HG02571 (cell line): Measurements from ENCODE around the gene PRDM11.

Experiments
- ATAC-seq: cut with Tn5 transposase; IDR thresholded peaks from one replicate; pipeline ENCODE4 v1.9.1; 2021; ENCODE audit warnings: mild to moderate bottlenecking, moderate library complexity; ENCODE audit not compliant: unreplicated experiment

The PRDM11 gene

GRCh38 chr11:45156741-45157140 is 10.3 kb downstream of the PRDM11 start:
- ATAC-seq: no peak

GRCh38 chr11:45157247-45158209 is 11.1 kb downstream of the PRDM11 start:
- no peak for ATAC-seq

- ATAC-seq: no peak
Observed at GRCh38 chr11:45158210-45158731, 11.8 kb downstream of the PRDM11 start.

- ATAC-seq: no peak
Observed at GRCh38 chr11:45158891-45159605, 12.6 kb downstream of the PRDM11 start.

- ATAC-seq: no peak
Observed at GRCh38 chr11:45159781-45160365, 13.4 kb downstream of the PRDM11 start.

- ATAC-seq: no peak
Observed at GRCh38 chr11:45161252-45162063, 15.0 kb downstream of the PRDM11 start.

GRCh38 chr11:45162064-45162375 is 15.6 kb downstream of the PRDM11 start:
- ATAC-seq: no peak

- no peak for ATAC-seq
Observed at GRCh38 chr11:45162916-45163879, 16.8 kb downstream of the PRDM11 start.

GRCh38 chr11:45163956-45164575 is 17.6 kb downstream of the PRDM11 start:
- no peak for ATAC-seq

- no peak for ATAC-seq
Observed at GRCh38 chr11:45165386-45165785, 18.9 kb downstream of the PRDM11 start.

- ATAC-seq: no peak
Observed at GRCh38 chr11:45165806-45166603, 19.6 kb downstream of the PRDM11 start.

- no peak for ATAC-seq
Observed at GRCh38 chr11:45166604-45166897, 20.1 kb downstream of the PRDM11 start.

- ATAC-seq: no peak
Observed at GRCh38 chr11:45167283-45167682, 20.8 kb downstream of the PRDM11 start.

GRCh38 chr11:45168366-45169130 is 22.1 kb downstream of the PRDM11 start:
- ATAC-seq: no peak

GRCh38 chr11:45169310-45170072 is 23.1 kb downstream of the PRDM11 start:
- no peak for ATAC-seq

- ATAC-seq: no peak
Observed at GRCh38 chr11:45170484-45170883, 24.0 kb downstream of the PRDM11 start.

- ATAC-seq: no peak
Observed at GRCh38 chr11:45171550-45171949, 25.1 kb downstream of the PRDM11 start.
